Vagina (tissue), 2 donors: ENCODE data around the gene CRKL.

Experiments used
- POLR2A ChIP-seq, 2 donors: fragments of 450-650 bp; IDR thresholded peaks; one replicate each; pipeline ENCODE4 v1.6.1; 2017; ENCODE audit warnings: antibody characterized with exemption in 2 of 2, mild to moderate bottlenecking in 2 of 2, moderate library complexity in 2 of 2
- TF ChIP-seq, protein P1 (sequence below), 3 experiments: fragments of 450-650 bp in 2 of 3; fragments of 200-600 bp in 1 of 3; sonication (generic) in 1 of 3; IDR thresholded peaks; one replicate each; pipeline ENCODE4 v1.5.1; 2017 to 2019; ENCODE audit warnings: antibody characterized with exemption in 3 of 3, mild to moderate bottlenecking in 2 of 3, moderate library complexity in 2 of 3

DNA sequence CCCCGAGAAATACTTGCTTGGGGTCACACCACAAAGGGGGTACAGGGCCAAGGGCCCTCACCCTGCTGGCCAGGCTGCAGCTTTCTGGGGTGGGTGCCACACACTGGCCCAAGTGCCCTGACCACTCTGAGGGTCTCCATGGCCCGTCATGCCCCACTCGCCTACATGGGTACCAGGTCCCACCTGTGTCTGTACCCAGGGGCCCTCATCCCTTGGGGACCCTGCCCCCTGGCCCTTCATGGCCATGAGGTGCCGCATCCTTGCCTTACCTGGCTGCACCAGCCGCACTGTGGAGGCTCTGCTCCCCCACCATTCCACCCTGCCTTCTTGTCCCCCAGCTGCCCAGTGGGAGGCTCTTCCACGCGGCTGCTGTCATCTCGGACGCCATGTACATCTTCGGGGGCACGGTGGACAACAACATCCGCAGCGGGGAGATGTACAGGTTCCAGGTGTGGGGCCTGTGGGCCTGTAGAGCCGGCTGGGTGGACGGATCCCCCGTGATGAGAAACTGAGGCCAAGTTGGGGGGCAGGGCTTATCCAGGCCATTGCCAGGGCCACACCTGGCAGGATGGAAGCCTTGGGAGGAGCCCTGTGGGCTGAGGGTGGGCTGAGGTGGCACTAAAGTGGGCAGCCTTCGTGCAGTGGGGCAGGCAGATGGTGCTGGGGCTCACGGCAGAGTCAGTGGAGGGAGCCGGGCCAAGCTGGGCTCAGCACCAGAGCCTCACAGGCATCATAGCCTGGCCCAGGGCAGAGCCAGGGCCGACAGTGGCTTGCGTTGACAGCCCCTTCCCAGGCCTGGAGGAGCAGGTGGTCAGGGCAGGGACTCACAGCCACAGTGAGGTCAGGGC is 75.5 kb downstream of the CRKL start:
- TF ChIP-seq, protein P1, sequence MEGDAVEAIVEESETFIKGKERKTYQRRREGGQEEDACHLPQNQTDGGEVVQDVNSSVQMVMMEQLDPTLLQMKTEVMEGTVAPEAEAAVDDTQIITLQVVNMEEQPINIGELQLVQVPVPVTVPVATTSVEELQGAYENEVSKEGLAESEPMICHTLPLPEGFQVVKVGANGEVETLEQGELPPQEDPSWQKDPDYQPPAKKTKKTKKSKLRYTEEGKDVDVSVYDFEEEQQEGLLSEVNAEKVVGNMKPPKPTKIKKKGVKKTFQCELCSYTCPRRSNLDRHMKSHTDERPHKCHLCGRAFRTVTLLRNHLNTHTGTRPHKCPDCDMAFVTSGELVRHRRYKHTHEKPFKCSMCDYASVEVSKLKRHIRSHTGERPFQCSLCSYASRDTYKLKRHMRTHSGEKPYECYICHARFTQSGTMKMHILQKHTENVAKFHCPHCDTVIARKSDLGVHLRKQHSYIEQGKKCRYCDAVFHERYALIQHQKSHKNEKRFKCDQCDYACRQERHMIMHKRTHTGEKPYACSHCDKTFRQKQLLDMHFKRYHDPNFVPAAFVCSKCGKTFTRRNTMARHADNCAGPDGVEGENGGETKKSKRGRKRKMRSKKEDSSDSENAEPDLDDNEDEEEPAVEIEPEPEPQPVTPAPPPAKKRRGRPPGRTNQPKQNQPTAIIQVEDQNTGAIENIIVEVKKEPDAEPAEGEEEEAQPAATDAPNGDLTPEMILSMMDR (IDR thresholded peaks at IDR 0.05): no peak
- TF ChIP-seq POLR2A (IDR thresholded peaks at IDR 0.05): no peak
